OCI-LY3 (cell line): ENCODE measurements around the gene SRPK1.

ENCODE experiments used
- EZH2phosphoT487 ChIP-seq: fragments of 200-600 bp; shearing (Covaris generic); IDR thresholded peaks from 2 replicates; pipeline ENCODE4 v1.6.1; 2018; ENCODE audit warnings: antibody characterized with exemption, mixed run types, low read depth
- TF ChIP-seq, protein P1 (sequence below): fragments of 200-600, 300-600 bp; sonication (generic); IDR thresholded peaks from 2 replicates; pipeline ENCODE4 v1.5.1; 2014; ENCODE audit warnings: antibody characterized with exemption, low read length, low read depth

DNA sequence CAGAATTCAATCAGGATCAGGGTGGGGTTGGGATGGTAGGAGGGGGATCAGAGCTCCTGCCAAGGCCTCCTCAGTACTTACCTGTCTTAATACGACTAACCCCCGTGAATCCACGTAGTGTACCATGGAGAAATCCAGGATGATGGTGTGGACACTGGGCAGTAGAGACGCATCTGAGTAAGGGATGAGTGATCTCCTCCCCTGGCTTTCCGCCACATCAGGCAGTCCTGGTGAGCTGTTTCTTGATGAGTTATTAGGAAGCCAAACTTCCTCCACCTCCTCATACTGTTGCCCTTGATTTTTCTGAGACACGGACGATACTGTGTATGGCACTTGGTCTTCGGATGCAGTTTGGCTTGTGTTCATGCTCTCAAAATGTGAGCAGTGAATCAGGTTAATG lies 34.2 kb upstream of the SRPK1 start:
- TF ChIP-seq, protein P1, sequence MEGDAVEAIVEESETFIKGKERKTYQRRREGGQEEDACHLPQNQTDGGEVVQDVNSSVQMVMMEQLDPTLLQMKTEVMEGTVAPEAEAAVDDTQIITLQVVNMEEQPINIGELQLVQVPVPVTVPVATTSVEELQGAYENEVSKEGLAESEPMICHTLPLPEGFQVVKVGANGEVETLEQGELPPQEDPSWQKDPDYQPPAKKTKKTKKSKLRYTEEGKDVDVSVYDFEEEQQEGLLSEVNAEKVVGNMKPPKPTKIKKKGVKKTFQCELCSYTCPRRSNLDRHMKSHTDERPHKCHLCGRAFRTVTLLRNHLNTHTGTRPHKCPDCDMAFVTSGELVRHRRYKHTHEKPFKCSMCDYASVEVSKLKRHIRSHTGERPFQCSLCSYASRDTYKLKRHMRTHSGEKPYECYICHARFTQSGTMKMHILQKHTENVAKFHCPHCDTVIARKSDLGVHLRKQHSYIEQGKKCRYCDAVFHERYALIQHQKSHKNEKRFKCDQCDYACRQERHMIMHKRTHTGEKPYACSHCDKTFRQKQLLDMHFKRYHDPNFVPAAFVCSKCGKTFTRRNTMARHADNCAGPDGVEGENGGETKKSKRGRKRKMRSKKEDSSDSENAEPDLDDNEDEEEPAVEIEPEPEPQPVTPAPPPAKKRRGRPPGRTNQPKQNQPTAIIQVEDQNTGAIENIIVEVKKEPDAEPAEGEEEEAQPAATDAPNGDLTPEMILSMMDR = no peak
- no peak for TF ChIP-seq EZH2phosphoT487
